Stimulated activated CD8-positive, alpha-beta memory T cell treated with anti-CD3 and anti-CD28 coated beads, Interleukin-2, amount 100 ng/mL, for 1 hour (primary cell): ENCODE data around the gene MAPK8IP1.

Experiments
- DNase-seq, 2 donors: peaks; one replicate each; pipeline ENCODE4 v3.0.0-alpha.2; 2020; ENCODE audit warnings: low read depth in 2 of 2

The MAPK8IP1 gene

GRCh38 chr11:45942381-45942780 is 56.9 kb downstream of the MAPK8IP1 start:
- no peak for DNase-seq

GRCh38 chr11:45945397-45945999 is 60.0 kb downstream of the MAPK8IP1 start:
- no peak for DNase-seq

- no peak for DNase-seq
Observed at GRCh38 chr11:45947885-45948284, 62.4 kb downstream of the MAPK8IP1 start.

- DNase-seq = no peak
Observed at GRCh38 chr11:45948356-45948755, 62.9 kb downstream of the MAPK8IP1 start.

GRCh38 chr11:45949992-45950407 is 64.5 kb downstream of the MAPK8IP1 start:
- no peak for DNase-seq
